ENCODE data around the gene HSPA6.
"Not testable (repeated sequence)": the region's sequence is repeated elsewhere in the genome, so short reads cannot be mapped to it uniquely, and the experiment has no call there.

HSPA6 gene

DNA sequence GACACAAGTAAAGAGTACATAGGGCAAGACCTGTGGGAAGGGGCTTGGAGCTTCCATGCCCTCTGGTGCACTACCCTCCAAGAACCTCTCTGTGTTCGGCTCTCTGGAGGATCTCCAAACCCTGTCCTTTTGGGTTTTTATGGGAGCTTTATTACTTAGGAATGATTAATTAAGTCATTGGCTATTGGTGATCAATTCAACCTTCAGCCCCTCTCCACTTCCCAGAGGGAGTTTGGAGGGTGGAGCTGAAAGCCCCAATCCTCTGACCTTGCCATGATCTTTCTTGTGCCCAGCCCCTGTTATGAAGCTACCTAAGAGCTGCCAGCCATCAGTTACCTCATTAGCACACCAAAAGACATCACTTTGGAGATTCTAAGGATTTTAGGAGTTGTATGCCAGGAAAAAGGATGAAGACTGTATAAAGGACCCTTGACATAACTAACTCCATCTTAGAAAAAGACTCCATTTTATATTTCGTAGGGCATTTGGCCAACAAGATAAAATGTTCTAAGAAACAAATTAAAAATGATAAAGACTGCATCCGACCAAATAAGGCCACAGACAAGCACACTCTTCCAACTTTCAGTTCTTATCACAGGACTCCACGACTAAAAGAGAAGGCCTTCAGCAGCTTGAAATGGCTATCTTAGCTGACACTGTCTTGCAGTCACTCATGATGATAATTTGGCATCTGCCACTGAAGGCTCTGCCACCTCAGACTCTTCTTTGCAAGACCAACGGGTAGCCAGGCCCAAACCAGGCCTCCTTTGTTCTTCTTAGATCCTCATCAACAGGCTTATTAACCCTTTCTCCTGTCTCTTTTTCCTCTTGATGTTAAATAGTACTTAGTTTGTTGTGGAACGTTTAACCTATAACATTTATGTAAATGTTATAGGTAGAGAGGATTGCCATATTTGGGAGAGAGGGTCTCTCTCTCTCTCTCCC is 33.4 kb downstream of the HSPA6 start:
- DNase-seq (ENCODE audit: low read depth); H3K4me3 ChIP-seq (ENCODE audit: control insufficient read depth, low read depth, low read length): not testable (repeated sequence)

GRCh38 chr1:161560960-161561715 is 36.8 kb downstream of the HSPA6 start:
- peak; percentile 36 for DNase-seq (ENCODE audit: low read depth)
- not testable (repeated sequence) for H3K4me3 ChIP-seq (ENCODE audit: control insufficient read depth, low read depth, low read length)

- H3K4me3 ChIP-seq (ENCODE audit: control insufficient read depth, low read depth, low read length); DNase-seq (ENCODE audit: low read depth): not testable (repeated sequence)
Observed at GRCh38 chr1:161562441-161562840, 38.1 kb downstream of the HSPA6 start.

GRCh38 chr1:161563522-161563921 is 39.2 kb downstream of the HSPA6 start:
- not testable (repeated sequence) for DNase-seq (ENCODE audit: low read depth); H3K4me3 ChIP-seq (ENCODE audit: control insufficient read depth, low read depth, low read length)

DNA sequence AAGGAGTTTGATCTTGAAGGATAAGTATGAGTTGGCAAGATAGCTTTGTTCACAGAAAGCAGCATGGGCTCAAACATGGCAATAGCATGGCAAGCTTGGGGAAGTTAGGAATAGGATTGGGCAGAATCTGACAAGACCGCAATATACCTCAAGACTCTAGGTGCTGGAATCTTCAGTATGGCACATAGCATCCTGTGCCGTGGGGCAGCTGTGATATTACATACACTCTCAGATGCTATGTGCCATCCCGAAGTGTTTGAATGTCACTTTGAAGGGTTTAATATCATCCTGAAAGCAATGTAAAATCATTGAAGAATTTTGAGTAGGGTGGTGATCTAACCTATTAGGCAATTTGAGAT is 42.2 kb downstream of the HSPA6 start:
- DNase-seq (ENCODE audit: low read depth); H3K4me3 ChIP-seq (ENCODE audit: control insufficient read depth, low read depth, low read length): not testable (repeated sequence)

DNA sequence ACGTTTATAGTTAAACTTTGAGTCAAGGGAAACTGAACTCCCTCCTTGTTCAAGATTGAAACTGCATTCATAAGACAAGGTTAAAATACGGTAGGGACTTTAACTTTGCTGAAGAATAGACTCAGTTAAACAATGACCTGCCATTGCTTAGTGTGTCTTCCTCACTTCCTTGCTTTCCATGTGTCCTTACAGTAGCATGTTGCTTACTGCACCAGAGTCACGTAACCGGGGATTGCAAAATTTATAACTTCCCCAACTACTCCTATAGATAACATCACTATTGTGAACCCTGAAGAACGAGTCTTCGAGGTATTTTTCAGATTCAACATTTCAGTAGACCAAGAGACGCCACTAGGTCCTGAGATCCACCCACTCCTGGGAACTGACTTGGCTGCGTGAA is 47.4 kb downstream of the HSPA6 start:
- not testable (repeated sequence) for H3K4me3 ChIP-seq (ENCODE audit: control insufficient read depth, low read depth, low read length)

More for the DNA sequence above, 47.4 kb downstream of the HSPA6 start:
- not testable (repeated sequence) for DNase-seq (ENCODE audit: low read depth)

Measured in fibroblast of mammary gland (primary cell).